GM18508 (cell line): ENCODE measurements around the gene PCNA.

Source experiments
- ATAC-seq: cut with Tn5 transposase; IDR thresholded peaks from one replicate; pipeline ENCODE4 v1.9.1; 2021; ENCODE audit warnings: moderate number of reproducible peaks; ENCODE audit not compliant: insufficient read depth, unreplicated experiment

PCNA gene

DNA sequence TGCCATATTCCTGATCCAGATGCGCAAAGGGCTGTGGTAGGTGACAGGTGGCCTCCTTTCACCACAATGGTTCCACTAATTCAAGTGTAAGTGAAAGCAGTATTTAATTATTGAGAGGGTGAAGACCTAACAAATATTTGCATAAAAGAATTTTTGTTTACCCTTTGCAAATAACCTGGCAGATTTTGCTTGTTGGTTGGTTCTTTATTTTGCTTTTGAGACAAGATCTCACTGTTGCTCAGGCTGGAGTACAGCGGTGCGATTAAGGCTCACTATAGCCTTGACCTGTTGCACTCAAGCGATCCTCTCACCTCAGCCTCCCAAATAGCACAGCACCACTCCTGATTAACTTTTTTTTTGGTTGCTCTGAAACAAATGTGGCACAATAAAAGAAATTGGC, 49.2 kb downstream of the PCNA start:
- no peak for ATAC-seq

DNA sequence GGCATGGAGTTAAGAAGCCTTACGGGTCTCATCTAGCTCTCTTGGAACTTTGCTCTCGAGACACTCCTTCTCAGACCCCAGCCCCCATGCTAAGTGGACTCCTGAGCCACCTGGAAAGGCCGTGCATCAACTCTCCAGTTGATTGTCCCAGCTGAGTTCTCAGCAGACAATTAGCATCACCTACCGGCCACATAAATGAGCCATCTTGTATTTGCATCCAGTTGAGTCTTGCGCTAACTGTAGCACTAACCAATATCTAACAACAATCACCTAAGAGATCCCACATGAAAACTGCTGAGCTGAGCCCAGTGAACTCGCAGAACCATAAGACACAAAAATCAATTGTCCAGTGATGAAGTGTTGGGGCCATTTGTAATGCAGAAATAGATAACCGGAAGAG, 49.7 kb downstream of the PCNA start:
- ATAC-seq: no peak

DNA sequence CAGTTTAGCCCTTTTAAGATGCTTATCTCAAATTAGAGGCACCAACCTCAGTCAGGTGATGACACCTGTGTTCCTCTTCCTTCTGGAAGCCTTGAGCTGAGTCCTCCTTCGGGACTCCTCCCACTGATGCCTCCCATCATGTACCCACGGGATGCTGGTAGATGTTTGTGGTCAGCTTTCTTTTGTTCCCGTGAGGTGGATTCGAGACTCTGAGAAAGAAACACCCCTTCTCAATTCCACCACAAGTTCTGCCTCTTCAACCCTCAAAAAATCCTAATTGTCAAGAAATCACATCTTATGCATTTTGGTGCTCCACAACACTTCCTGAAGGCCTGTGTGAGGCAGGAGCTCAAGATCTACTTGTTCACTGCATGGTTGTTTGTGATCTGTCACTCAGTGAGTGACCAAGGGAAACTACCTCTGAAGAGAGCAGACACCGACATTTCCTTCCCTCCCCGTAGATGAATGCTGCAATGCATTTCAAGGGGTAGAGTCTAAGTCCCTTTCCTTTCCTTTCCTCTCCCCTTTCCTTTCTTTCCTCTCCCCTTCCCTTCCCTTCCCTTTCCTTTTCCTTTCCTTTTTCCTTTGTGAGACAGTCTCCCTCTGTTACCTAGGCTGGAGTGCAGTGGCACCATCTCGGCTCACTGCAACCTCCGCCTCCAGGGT, 50.5 kb downstream of the PCNA start:
- ATAC-seq: no peak

DNA sequence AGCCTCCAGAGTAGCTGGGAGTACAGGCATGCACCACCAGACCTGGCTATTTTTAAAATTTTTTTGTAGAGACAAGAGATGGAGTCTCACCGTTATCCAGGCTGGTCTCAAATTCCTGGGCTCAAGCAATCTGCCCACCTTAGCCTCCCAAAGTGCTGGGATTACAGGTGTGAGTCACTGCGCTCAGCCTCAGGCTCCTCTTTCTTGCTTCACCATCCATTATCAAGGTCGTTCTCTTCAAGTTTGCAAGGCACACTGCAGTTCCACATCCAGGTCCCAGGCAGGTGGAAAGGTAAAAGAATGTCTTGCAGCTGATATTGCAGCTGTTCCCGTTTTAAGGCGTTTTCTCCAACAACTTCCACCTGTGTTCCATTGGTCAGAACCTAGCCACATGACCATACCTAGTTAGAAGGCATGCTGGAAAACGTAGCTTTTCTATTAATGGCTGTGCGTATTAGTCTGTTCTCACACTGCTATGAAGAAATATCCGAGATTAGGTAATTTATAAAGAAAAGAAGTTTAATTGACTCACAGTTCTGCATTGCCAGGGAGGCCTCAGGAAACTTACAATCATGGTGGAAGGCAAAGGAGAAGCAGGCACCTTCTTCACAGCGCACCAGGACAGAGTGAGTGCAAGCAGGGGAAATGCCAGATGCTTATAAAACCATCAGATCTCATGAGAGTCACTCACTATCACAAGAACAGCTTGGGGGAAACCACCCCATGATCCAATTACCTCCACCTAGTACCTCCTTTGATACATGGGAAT, 51.7 kb downstream of the PCNA start:
- no peak for ATAC-seq

DNA sequence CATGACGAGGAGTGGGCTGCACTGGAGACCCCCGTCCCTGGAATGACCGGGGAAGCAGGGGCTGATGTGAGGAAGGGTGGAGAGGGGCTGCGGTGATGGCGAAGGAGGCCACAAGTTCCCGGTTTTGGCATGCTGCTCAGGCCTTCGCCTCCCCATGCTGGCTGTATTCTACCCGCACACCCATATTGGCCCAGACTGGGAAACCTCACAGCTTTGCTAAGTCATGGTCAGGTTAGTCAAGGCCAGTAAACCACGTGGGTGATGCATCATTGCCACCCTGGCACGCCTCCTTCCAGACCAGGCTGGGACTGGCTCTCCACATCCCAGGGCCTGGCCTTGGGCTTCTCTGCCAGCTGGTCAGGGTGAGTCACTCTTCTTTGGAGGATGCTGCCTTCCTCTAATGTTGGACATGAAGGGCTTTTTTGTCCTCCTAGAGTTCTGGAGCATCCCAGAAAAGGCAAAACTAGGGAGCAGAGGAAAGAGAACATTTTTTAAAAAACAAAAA, 53.8 kb downstream of the PCNA start:
- ATAC-seq: no peak

DNA sequence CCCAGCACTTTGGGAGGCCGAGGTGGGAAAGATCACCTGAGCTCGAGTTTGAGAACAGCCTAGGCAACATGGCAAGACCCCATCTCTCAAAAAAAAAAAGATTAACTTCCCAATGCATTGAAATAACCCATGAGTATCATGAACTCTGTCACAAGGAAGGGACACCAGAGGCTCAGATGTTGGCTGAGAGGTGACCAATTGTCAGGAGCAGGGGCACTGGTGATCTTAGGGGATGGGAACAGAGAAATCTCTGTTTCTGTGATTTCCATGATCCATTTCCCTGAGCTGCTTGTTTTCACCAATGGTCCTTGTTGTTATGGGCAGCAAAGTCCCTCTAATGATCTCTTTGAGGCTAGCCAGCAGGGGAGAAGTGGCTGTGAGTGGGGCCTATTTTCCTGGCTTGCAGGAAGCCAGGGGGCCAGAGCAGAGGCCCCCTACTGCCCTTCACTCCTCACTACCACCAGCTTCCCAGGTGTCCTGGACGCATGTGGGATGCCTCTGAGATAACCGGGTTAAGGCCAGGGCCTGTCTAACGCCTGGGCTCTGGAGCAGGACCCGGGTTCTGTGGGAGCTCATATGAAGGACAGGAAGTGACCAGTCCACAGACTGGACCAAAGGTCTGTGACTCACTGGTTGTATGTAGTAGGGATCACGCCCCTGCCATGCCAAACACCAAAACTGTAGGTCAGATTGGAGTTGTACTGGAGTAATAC, 54.4 kb downstream of the PCNA start:
- no peak for ATAC-seq
